ENCODE measurements around the gene PCBP3. TPM values are rescaled to one million over a fixed set of nuclear protein-coding genes. Genes with fewer than 3 reads are reported as not detected.

The PCBP3 gene
- total RNA-seq, 1 experiment from 2014 or later, result not detected

DNA sequence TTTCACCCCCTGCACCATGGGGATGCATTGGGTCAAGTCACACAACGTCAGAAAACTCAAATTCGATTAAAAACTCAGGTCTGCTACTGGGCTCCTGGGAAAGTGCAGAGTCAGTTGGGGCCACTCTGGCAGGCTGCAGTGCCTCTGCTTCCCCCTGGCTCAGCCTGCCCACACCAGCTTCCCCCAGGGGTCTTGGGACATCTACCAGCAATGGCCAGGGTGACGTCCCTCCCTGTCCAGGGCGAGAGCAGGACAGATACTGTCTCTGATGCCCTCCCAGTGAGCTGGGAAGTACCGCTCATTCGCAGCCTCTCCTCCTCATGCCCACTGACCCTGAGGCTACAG, 231.9 kb downstream of the PCBP3 start:
- H3K4me2 ChIP-seq, result peak overlapping the region; percentile 69
- H3K79me2 ChIP-seq (ENCODE audit: low read depth), result no peaks in the 10 kb centered on the region
- no peak overlapping the region for H2AFZ ChIP-seq
- no peaks in the 10 kb centered on the region for H3K9me3 ChIP-seq (ENCODE audit: insufficient read depth, low read depth)
- no peaks in the 10 kb centered on the region for H4K20me1 ChIP-seq (ENCODE audit: insufficient read depth)
- H3K9me2 ChIP-seq (ENCODE audit: insufficient read depth), result no peaks in the 10 kb centered on the region
- intact Hi-C loops (cut with micrococcal nuclease; ENCODE audit: unreplicated experiment), result no loop called here
- POLR2A ChIA-PET (ENCODE audit: unreplicated experiment), result no interaction called here
- peaks cover 18% of the 10 kb centered on the region for H3K4me1 ChIP-seq (replicated peaks; ENCODE audit: insufficient read depth)
- no TSS peak for BruUV-seq (replicated peaks)
- no peaks in the 10 kb centered on the region for H3K27me3 ChIP-seq (ENCODE audit: insufficient read depth, low read depth)
- DNase-seq, result no peak
- CTCF ChIA-PET, result no interaction called here
- H3K27ac ChIP-seq, result no peak overlapping the region
- TF ChIP-seq EZH2 (IDR thresholded peaks at IDR 0.05; ENCODE audit: low read depth), result no peak
- TF ChIP-seq, protein P1, sequence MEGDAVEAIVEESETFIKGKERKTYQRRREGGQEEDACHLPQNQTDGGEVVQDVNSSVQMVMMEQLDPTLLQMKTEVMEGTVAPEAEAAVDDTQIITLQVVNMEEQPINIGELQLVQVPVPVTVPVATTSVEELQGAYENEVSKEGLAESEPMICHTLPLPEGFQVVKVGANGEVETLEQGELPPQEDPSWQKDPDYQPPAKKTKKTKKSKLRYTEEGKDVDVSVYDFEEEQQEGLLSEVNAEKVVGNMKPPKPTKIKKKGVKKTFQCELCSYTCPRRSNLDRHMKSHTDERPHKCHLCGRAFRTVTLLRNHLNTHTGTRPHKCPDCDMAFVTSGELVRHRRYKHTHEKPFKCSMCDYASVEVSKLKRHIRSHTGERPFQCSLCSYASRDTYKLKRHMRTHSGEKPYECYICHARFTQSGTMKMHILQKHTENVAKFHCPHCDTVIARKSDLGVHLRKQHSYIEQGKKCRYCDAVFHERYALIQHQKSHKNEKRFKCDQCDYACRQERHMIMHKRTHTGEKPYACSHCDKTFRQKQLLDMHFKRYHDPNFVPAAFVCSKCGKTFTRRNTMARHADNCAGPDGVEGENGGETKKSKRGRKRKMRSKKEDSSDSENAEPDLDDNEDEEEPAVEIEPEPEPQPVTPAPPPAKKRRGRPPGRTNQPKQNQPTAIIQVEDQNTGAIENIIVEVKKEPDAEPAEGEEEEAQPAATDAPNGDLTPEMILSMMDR (conservative IDR thresholded peaks at IDR 0.05), result no peak
- no peaks in the 10 kb centered on the region for H3K36me3 ChIP-seq (ENCODE audit: low read depth)
- H3F3A ChIP-seq (ENCODE audit: insufficient read depth, low read depth), result no peaks in the 10 kb centered on the region
- 0 out of 2 replicates have a peak overlapping the region, but pooled peaks have one; percentile 31 for H3K4me3 ChIP-seq

DNA sequence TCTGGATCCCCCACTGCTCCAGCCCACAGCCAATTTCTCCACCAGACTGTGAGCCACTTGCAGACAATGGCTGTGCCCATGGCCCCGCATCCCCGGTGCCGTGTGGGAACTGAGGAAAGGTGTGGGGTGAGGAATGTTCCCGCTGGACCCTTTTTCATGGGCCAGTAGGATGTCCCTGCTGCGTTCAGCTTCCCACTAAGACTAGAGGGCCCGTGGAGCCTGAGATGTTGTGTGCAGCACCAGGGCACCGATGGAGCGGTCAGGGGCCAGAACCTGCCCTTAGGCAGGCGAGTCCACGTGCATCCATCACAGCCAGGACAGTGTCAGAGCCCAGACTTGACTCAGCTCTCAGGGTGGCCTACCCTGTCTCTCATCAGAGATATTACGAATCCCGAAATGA, 232.4 kb downstream of the PCBP3 start:
- H3K4me3 ChIP-seq, result no peak overlapping the region
- no peaks in the 10 kb centered on the region for H4K20me1 ChIP-seq (ENCODE audit: insufficient read depth)
- BruUV-seq (replicated peaks), result no TSS peak
- no peaks in the 10 kb centered on the region for H3K79me2 ChIP-seq (ENCODE audit: low read depth)
- no peaks in the 10 kb centered on the region for H3K36me3 ChIP-seq (ENCODE audit: low read depth)
- H3K9me2 ChIP-seq (ENCODE audit: insufficient read depth), result no peaks in the 10 kb centered on the region
- H3F3A ChIP-seq (ENCODE audit: insufficient read depth, low read depth), result no peaks in the 10 kb centered on the region
- no peak for DNase-seq
- TF ChIP-seq EZH2 (IDR thresholded peaks at IDR 0.05; ENCODE audit: low read depth), result no peak
- TF ChIP-seq, protein P1 (conservative IDR thresholded peaks at IDR 0.05), result no peak
- intact Hi-C loops (cut with micrococcal nuclease; ENCODE audit: unreplicated experiment), result no loop called here
- no peak overlapping the region for H3K4me2 ChIP-seq
- no peaks in the 10 kb centered on the region for H3K27me3 ChIP-seq (ENCODE audit: insufficient read depth, low read depth)
- ChIA-PET POLR2A (ENCODE audit: unreplicated experiment) (no interaction called here), CTCF (no interaction called here)
- peaks cover 18% of the 10 kb centered on the region for H3K4me1 ChIP-seq (replicated peaks; ENCODE audit: insufficient read depth)
- H3K9me3 ChIP-seq (ENCODE audit: insufficient read depth, low read depth), result no peaks in the 10 kb centered on the region
- H2AFZ ChIP-seq, result no peak overlapping the region
- no peak overlapping the region for H3K27ac ChIP-seq

DNA sequence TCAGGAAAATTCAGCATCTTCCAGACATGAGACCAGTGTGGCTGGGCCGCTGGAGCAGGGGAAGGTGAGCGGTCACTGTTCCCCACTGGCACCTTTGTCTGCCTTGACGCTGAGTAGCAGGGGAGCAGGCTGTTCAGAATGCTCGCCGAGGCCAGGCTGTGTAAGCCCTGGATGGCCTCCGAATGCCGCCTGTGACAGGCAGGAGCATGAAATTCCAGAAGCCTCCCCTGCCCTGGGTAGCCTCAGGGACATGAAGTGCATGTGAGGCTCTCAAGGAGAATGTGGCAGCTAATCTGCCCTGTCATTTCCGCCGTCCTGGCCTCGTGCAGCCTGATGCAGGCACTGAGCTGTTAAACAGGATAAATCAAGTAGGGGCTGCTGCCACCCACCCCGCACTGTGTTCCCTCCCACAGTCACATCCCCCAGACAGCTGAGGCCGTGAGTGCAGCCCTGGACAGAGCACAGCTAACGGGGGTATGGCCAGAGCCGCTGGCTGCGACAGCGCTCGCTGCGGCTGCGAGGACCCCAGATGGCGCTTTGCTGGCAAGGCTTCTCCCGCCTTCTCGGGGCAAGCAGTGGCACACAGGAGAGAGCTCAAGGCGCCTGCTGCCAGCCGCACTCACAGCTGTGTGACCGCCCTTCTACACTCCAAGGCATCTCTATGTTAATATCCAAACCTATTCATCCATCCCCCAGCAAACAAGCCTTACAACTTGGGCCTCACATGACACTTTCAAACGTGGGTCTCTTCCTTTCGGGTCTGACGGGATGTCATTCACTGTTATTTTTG, 233.1 kb downstream of the PCBP3 start:
- no peak for TF ChIP-seq EZH2 (IDR thresholded peaks at IDR 0.05; ENCODE audit: low read depth)
- TF ChIP-seq, protein P1 (conservative IDR thresholded peaks at IDR 0.05), result no peak
- no TSS peak for BruUV-seq (replicated peaks)
- Histone ChIP-seq H3K4me3 (no peak overlapping the region), H3K9me3 (ENCODE audit: insufficient read depth, low read depth) (no peaks in the 10 kb centered on the region), H3K27me3 (ENCODE audit: insufficient read depth, low read depth) (no peaks in the 10 kb centered on the region), H3F3A (ENCODE audit: insufficient read depth, low read depth) (no peaks in the 10 kb centered on the region), H4K20me1 (ENCODE audit: insufficient read depth) (no peaks in the 10 kb centered on the region), H3K4me2 (no peak overlapping the region), H3K9me2 (ENCODE audit: insufficient read depth) (no peaks in the 10 kb centered on the region), H3K36me3 (ENCODE audit: low read depth) (no peaks in the 10 kb centered on the region), H3K79me2 (ENCODE audit: low read depth) (no peaks in the 10 kb centered on the region), H3K27ac (no peak overlapping the region), H2AFZ (no peak overlapping the region), H3K4me1 (replicated peaks; ENCODE audit: insufficient read depth) (peaks cover 18% of the 10 kb centered on the region)
- intact Hi-C loops (cut with micrococcal nuclease; ENCODE audit: unreplicated experiment), result no loop called here
- POLR2A ChIA-PET (ENCODE audit: unreplicated experiment), result no interaction called here
- no peak for DNase-seq
- CTCF ChIA-PET, result no interaction called here
